ENCODE results near the gene ACADSB.
A peak's percentile ranks its signal among the peaks of the same experiment; 100 is the strongest.

ACADSB gene

GRCh38 chr10:123008355-123009104 is at the start of gene ACADSB, which contains the start of gene IKZF5:
Gene ACADSB, plus strand, starts transcription at chr10:123009006. Its CDS starts 24 bp downstream, at chr10:123009030.
Gene IKZF5, minus strand, starts transcription at chr10:123008795. Its CDS starts 10,170 bp downstream, at chr10:122998625.
- DNase-seq = peak; percentile 43

- no peak for DNase-seq
These were observed 46.4 kb upstream of the ACADSB start for GRCh38 chr10:122962405-122962804.

GRCh38 chr10:122966879-122967278 is 41.9 kb upstream of the ACADSB start:
- DNase-seq = no peak

- no peak for DNase-seq
These were observed 40.1 kb upstream of the ACADSB start for GRCh38 chr10:122968698-122969097.

- no peak for DNase-seq
These were observed 34.8 kb upstream of the ACADSB start for GRCh38 chr10:122974023-122974422.

- DNase-seq = no peak
These were observed 34.2 kb upstream of the ACADSB start for GRCh38 chr10:122974543-122975064.

- peak; percentile 30 for DNase-seq
These were observed 28.4 kb upstream of the ACADSB start, which contains the start of gene PSTK for GRCh38 chr10:122980209-122981065. Gene PSTK, plus strand, starts transcription at chr10:122980401. Its CDS starts 79 bp downstream, at chr10:122980480.

- DNase-seq = no peak
These were observed 27.7 kb upstream of the ACADSB start for GRCh38 chr10:122981066-122981464.

GRCh38 chr10:122983898-122984297 is 24.9 kb upstream of the ACADSB start:
- DNase-seq = no peak

GRCh38 chr10:122984708-122985107 is 24.1 kb upstream of the ACADSB start:
- no peak for DNase-seq

- no peak for DNase-seq
These were observed 22.5 kb upstream of the ACADSB start for GRCh38 chr10:122986335-122986734.

GRCh38 chr10:122988501-122988900 is 20.3 kb upstream of the ACADSB start:
- DNase-seq = no peak

GRCh38 chr10:122990278-122990677 is 18.5 kb upstream of the ACADSB start:
- no peak for DNase-seq

GRCh38 chr10:122992031-122992585 is 16.7 kb upstream of the ACADSB start:
- DNase-seq = no peak

GRCh38 chr10:122993797-122994336 is 14.9 kb upstream of the ACADSB start:
- no peak for DNase-seq

- DNase-seq = no peak
These were observed 12.9 kb upstream of the ACADSB start for GRCh38 chr10:122995936-122996335.

GRCh38 chr10:122997864-122998263 is 10.9 kb upstream of the ACADSB start:
- no peak for DNase-seq

- DNase-seq = no peak
These were observed 10.4 kb upstream of the ACADSB start for GRCh38 chr10:122998360-122998917.

GRCh38 chr10:122998934-122999333 is 9.9 kb upstream of the ACADSB start:
- DNase-seq = no peak

- DNase-seq = peak; percentile 55
These were observed 9.5 kb upstream of the ACADSB start for GRCh38 chr10:122999347-122999746.

- DNase-seq = no peak
These were observed 8.7 kb upstream of the ACADSB start for GRCh38 chr10:123000155-123000554.

- no peak for DNase-seq
These were observed 7.4 kb upstream of the ACADSB start for GRCh38 chr10:123001370-123001769.

- DNase-seq = no peak
These were observed 4.5 kb upstream of the ACADSB start for GRCh38 chr10:123004298-123004697.

Measured in NCI-H2029 treated with DMSO at 0.1 percent for 48 hours (cell line).